OCI-LY3 (cell line): ENCODE data around the gene NHLRC4.

Source experiments
- EZH2phosphoT487 ChIP-seq: fragments of 200-600 bp; shearing (Covaris generic); IDR thresholded peaks from 2 replicates; pipeline ENCODE4 v1.6.1; 2018; ENCODE audit warnings: antibody characterized with exemption, mixed run types, low read depth
- TF ChIP-seq, protein P1 (sequence below): fragments of 200-600, 300-600 bp; sonication (generic); IDR thresholded peaks from 2 replicates; pipeline ENCODE4 v1.5.1; 2014; ENCODE audit warnings: antibody characterized with exemption, low read length, low read depth

DNA sequence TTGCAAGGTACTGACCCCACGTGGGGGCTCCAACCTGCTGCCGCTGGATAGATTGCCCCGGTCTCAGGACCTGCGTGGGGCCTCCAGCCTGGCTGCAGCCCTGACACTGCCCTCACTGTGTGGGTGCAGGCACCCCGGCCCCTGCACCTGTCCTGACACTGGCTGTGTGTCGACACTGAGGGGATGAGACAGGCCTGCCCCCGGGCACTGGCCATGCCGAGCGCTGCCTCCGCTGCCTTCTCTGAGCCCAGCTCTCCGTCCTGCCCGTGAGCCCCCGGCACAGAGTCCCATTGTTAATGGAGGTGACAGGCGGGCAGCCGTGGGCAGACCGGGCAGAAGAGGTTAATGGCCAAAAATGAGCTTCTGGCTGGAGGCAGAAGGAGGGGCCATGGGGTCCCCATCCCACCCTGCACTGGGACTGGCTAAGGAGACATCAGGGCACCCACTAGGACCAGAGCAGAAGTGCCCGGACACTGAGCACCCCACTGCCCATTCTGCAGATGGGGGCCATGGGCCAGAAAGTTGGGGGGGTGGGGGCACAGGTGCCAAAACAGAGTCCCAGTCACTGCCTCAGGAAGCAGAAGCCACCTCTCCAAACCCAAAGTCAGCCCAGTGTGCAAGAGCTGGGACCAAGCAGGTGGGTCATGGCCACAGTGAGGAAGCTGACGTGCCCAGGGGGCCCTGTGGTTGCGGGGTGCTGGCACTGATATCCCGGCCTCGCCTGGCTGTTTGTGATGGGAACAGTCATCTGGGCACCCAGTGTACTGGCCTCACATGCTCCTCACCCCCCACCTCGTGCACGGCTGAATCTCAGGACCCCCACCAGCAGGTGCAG, 9.1 kb upstream of the NHLRC4 start:
- TF ChIP-seq, protein P1, sequence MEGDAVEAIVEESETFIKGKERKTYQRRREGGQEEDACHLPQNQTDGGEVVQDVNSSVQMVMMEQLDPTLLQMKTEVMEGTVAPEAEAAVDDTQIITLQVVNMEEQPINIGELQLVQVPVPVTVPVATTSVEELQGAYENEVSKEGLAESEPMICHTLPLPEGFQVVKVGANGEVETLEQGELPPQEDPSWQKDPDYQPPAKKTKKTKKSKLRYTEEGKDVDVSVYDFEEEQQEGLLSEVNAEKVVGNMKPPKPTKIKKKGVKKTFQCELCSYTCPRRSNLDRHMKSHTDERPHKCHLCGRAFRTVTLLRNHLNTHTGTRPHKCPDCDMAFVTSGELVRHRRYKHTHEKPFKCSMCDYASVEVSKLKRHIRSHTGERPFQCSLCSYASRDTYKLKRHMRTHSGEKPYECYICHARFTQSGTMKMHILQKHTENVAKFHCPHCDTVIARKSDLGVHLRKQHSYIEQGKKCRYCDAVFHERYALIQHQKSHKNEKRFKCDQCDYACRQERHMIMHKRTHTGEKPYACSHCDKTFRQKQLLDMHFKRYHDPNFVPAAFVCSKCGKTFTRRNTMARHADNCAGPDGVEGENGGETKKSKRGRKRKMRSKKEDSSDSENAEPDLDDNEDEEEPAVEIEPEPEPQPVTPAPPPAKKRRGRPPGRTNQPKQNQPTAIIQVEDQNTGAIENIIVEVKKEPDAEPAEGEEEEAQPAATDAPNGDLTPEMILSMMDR, result no peak
- TF ChIP-seq EZH2phosphoT487, result no peak
